ENCODE results near the gene DHDDS.
"Not testable (repeated sequence)": the region's sequence is repeated elsewhere in the genome, so short reads cannot be mapped to it uniquely, and the experiment has no call there.

The DHDDS gene, protein sequence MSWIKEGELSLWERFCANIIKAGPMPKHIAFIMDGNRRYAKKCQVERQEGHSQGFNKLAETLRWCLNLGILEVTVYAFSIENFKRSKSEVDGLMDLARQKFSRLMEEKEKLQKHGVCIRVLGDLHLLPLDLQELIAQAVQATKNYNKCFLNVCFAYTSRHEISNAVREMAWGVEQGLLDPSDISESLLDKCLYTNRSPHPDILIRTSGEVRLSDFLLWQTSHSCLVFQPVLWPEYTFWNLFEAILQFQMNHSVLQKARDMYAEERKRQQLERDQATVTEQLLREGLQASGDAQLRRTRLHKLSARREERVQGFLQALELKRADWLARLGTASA

DNA sequence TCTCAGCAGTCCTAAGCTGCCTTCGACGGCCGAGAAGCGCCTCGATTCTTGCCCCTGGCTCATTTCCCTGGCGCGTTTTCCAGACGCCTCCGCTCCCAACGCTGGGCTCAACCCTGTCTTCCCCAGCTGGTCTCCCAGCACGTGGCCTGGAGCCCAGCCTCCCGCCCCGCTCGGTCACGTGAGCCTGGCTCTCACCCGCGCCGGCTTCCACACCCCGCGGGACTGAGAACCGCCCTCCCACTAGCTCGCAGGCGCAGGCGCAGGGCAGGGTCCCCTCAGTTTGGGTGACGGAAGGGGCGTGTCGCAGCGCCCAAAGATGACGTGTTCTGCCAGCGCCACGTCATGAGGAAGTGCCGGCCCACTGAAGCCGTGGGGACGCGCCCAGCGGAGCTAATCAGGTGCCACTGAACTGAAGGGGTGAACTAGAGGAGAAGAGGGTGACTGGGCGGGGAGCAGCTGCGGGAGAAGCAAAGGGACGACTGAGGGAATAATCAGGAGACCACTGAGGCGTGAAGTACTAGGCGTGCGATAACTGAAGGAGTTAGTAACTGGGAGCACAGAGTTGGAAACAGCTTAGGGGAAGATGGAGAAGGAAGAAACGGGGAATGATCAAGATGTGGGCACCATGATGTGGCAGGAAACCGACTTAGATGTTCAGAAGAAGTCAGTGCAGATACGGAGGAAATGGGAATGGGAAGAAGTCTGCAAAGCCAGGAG, at the start of gene DHDDS:
Gene DHDDS (plus strand): TSS at position 343 of the 717 bp plus-strand sequence. CDS start 625 bp downstream, outside the sequence.
- DNase-seq (ENCODE audit: low spot score) = peak; percentile 100

DNA sequence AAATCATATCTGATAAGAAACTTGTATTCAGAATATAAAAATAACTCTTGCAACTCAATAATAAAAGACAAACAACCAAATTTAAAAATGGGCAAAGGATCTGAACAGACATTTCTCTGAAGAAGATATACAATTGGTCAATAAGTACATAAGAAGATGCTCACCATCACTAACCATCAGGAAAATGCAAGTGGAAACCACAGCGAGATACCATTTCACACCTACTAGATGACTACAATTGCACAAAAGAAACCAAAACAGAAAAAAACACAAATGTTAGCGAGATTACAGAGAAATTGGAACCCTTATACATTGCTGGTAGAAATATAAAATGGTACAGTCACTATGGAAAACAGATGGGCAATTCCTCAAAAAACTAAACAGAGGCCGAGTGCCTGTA, 48.0 kb upstream of the DHDDS start:
- DNase-seq (ENCODE audit: low spot score) = no peak

DNA sequence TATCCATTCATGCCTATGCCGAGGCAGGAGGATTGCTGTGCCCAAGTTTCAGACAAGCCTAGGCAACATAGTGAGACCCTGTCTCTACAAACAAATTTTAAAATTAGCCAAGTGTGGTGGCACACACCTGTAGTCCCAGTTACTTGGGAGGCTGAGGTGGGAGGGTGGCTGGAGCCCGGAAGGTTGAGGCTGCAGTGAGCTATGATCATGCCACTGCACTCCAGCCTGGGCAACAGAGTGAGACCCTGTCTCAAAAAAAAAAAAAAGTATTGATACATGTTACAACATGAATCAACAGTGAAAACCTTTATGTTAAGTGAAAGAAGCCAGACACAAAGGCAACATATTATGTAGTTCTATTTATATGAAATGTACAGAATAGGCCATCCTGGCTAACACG, 47.1 kb upstream of the DHDDS start:
- DNase-seq (ENCODE audit: low spot score) = not testable (repeated sequence)

- DNase-seq (ENCODE audit: low spot score) = no peak
These were observed 44.7 kb upstream of the DHDDS start for GRCh38 chr1:26387447-26387846.

DNA sequence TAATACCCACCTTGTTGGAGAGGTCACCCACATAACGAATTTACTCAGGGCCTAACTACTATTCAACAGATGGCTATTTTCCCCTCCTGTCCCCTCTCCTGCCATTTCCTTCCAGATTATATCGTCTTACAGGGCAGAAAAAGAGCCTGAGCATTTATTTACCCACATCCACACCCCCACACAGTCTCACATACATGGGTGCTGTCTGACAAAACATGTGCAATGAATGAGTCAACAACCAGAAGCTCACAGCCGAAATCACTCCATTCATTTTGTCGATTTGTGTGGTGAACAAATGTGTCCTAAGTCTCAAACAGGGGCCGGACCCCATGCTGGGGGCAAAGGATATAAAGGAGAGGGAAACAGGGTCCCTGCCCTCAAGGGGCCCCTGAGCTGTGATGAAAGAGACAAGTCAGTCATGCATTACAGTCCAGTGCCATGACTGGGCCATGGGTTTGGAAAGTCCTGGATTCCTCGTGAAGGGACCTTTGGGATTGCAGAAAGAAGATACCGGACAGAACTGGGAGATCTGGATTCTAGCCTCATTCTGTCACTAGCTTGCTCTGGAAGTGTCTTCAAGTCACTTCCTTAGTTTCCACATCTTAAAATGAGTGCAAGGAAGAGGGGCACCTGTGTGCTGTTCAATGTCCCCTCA, 43.2 kb upstream of the DHDDS start:
- no peak for DNase-seq (ENCODE audit: low spot score)

- DNase-seq (ENCODE audit: low spot score) = no peak
These were observed 42.4 kb upstream of the DHDDS start for GRCh38 chr1:26389604-26390247.

DNA sequence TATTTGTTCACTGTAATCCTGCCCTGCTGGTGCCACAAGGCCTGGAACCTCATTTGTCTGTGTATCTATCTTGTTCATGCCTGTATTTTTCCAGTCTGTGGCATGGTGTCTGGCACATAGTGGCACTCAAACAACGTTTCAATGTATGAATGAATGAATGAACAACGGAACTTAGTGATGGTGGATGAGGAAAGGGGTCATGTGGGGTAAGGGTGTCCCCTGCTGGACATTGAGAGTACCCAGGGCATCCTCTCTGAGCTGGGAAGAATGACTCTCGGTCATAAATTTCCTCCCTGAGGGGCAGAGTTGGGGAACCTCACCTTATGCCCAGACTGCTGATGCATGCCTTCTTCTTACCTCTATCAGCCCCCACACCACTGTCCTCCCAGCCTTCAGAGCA, 40.7 kb upstream of the DHDDS start:
- peak; percentile 74 for DNase-seq (ENCODE audit: low spot score)

GRCh38 chr1:26395754-26396153, 36.4 kb upstream of the DHDDS start:
- DNase-seq (ENCODE audit: low spot score) = no peak

GRCh38 chr1:26399034-26399433, 33.1 kb upstream of the DHDDS start:
- no peak for DNase-seq (ENCODE audit: low spot score)

DNA sequence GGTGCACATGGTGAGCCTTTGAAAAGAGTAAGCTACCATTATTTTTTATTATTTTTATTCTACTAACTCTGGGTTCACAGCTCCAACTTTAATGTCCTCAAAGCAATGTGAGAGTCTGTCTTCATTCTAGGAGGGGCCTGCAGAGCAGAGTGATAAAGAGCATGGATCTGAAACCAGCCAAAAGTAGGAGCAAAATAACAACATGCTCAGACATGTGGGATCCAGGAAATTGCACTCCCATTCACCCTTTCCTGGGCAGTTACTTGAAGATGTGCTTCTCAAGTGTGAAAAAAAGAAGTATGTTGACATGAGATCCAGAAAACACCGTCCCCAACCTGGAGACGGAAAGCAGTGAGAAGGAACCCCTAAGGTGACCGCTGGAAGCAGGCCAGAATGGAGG, 30.2 kb upstream of the DHDDS start:
- no peak for DNase-seq (ENCODE audit: low spot score)

- DNase-seq (ENCODE audit: low spot score) = no peak
These were observed 28.5 kb upstream of the DHDDS start for GRCh38 chr1:26403656-26404055.

- DNase-seq (ENCODE audit: low spot score) = no peak
These were observed 27.5 kb upstream of the DHDDS start for GRCh38 chr1:26404641-26405040.

- no peak for DNase-seq (ENCODE audit: low spot score)
These were observed 26.7 kb upstream of the DHDDS start for GRCh38 chr1:26405281-26405915.

- peak; percentile 81 for DNase-seq (ENCODE audit: low spot score)
These were observed 23.5 kb upstream of the DHDDS start for GRCh38 chr1:26408604-26409003.

GRCh38 chr1:26409191-26409807, 22.8 kb upstream of the DHDDS start:
- no peak for DNase-seq (ENCODE audit: low spot score)

DNA sequence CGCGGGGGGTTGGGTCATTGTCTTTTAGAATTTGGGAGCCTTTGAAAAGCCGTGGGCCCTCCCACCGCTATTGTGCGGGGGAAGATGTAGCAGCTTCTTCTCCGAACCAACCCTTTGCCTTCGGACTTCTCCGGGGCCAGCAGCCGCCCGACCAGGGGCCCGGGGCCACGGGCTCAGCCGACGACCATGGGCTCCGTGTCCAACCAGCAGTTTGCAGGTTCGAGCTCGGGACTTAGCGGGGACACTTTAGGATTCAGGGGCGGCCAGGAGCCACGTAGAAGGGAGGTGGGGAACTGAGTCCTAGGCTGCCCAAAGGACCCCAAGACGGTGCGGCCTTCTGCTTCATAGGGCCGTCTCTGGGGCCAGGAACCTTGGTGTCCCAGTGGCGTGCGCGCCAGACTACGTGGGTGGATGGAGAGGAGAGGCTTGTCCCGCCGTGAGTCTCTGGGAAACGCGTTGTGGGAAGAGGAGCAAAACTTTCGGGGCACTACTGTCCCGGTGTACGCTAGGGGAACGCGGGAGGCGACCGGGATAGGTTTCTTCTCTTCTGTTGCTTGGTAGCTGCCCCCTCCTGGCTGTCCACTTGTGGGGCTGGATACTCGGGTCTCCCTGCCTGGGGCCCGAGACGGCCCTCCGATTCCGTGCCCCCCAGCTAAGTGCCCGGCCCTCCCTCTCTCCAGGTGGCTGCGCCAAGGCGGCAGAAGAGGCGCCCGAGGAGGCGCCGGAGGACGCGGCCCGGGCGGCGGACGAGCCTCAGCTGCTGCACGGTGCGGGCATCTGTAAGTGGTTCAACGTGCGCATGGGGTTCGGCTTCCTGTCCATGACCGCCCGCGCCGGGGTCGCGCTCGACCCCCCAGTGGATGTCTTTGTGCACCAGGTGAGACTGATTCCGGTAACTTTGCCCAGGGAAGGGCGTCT, 21.2 kb upstream of the DHDDS start, which contains the start of gene LIN28A:
Gene LIN28A (plus strand): TSS at position 112 of the 918 bp plus-strand sequence. CDS start 75 bp downstream, at position 187.
- DNase-seq (ENCODE audit: low spot score) = no peak

- no peak for DNase-seq (ENCODE audit: low spot score)
These were observed 20.5 kb upstream of the DHDDS start for GRCh38 chr1:26411624-26412074.

GRCh38 chr1:26412180-26412840, 19.8 kb upstream of the DHDDS start:
- no peak for DNase-seq (ENCODE audit: low spot score)

DNA sequence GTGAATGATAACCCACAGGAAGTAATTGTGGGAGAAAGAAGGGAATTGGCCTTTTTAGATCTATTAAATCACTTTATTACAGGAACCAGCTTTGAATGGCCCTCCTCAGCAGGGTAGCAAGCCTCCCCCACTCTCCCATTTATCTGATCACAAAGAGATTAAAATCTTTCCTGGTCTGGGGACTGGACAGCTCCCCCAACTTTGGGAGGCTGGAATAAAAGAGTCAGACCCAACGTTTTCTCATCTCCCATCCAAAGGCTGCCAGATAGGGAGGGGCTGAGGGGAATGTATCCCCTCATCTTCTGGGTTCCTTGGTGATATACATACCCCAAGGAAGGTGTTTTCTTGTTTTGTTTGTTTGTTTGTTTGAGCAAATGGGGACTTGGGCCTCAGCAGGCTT, 19.1 kb upstream of the DHDDS start:
- DNase-seq (ENCODE audit: low spot score) = no peak

All from GM03348 (cell line).